ENCODE measurements around the gene NRXN3.

DNA sequence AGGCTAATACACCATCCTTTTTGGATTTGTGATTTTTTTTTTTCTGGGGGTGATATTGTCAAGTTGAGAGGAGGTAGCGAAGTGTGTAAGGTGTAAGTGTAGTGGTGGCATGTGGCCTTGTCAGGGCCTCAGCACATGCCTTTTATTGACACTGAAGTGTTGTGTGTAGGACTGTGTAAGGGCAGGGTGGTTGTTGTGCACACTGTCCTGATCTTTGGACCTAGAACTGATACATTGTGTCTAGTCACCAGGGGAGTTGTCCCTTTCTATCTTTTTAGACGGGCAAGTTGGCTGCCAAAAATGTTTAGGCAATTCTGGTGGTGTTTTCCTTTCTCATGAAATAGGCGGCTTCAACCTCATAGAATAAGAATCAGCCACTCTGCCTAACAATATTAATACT, 244.0 kb downstream of the NRXN3 start:
- TF ChIP-seq, protein P1, sequence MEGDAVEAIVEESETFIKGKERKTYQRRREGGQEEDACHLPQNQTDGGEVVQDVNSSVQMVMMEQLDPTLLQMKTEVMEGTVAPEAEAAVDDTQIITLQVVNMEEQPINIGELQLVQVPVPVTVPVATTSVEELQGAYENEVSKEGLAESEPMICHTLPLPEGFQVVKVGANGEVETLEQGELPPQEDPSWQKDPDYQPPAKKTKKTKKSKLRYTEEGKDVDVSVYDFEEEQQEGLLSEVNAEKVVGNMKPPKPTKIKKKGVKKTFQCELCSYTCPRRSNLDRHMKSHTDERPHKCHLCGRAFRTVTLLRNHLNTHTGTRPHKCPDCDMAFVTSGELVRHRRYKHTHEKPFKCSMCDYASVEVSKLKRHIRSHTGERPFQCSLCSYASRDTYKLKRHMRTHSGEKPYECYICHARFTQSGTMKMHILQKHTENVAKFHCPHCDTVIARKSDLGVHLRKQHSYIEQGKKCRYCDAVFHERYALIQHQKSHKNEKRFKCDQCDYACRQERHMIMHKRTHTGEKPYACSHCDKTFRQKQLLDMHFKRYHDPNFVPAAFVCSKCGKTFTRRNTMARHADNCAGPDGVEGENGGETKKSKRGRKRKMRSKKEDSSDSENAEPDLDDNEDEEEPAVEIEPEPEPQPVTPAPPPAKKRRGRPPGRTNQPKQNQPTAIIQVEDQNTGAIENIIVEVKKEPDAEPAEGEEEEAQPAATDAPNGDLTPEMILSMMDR (IDR thresholded peaks at IDR 0.05), result no peak
- no peak for TF ChIP-seq POLR2A (IDR thresholded peaks at IDR 0.05)

All from heart left ventricle (tissue), 13 donors.